Endothelial cell of hepatic sinusoid (primary cell): ENCODE results near the gene BRAP.
"Not testable (repeated sequence)": the region's sequence is repeated elsewhere in the genome, so short reads cannot be mapped to it uniquely, and the experiment has no call there.

Source experiments
- in situ Hi-C: cut with HindIII; loops from 2 replicates; pipeline ENCODE4 v1.10.0; 2017; ENCODE audit warnings: low sequenced_read_pairs

Gene BRAP

GRCh38 chr12:111677186-111677585 lies 8.6 kb downstream of the BRAP start:
- in situ Hi-C loops: loop anchor here (5.0 to 10.0 kb wide), 2 partner anchors 85 to 172 kb away; no protein-coding TSS in a partner anchor

DNA sequence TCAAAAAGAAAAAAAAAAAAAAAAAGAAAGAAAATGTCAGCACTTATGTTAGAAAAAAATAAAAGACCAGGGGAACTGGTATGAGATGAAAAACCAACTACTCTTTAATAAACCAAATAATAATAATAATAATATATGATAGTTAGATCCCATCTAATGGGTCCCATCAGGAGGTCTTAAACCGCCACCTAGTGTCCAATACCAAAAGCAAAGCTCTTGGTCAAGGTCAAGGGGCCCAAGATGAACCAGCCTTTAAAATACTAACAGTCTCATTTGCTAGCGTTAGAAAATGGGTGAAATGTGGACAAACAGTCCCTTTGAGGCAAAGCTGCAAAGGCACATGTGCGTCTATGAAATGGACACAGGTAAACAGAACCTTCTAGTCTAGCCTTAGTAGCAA lies 12.3 kb downstream of the BRAP start:
- in situ Hi-C loops: loop anchor here (10.0 kb wide), 1 partner anchor 169 kb away; no protein-coding TSS in a partner anchor

DNA sequence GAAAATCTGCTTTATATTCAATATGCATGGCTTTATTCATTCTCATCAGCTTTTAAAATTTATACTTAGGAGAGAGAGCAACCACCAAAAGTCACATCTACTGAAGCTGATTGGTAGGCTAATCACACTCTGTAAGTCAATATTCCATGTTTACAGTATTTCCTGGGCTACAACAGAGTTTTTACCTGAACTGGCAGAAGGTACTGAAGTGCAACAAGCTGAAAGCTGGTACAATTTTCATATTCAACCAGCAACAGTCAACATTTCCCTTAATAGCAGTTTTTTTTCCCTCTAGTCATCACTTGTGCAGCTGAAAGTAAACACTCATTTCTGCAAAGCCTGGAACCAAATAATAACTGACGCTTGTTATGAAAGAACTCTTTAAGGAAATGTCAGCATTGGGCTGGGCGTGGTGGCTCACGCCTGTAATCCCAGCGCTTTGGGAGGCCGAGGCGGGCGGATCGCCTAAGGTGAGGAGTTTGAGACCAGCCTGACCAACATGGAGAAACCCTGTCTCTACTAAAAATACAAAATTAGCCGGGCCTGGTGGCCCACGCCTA lies 12.9 kb downstream of the BRAP start:
- in situ Hi-C loops: loop anchor here (10.0 kb wide), 1 partner anchor 168 kb away; no protein-coding TSS in a partner anchor

DNA sequence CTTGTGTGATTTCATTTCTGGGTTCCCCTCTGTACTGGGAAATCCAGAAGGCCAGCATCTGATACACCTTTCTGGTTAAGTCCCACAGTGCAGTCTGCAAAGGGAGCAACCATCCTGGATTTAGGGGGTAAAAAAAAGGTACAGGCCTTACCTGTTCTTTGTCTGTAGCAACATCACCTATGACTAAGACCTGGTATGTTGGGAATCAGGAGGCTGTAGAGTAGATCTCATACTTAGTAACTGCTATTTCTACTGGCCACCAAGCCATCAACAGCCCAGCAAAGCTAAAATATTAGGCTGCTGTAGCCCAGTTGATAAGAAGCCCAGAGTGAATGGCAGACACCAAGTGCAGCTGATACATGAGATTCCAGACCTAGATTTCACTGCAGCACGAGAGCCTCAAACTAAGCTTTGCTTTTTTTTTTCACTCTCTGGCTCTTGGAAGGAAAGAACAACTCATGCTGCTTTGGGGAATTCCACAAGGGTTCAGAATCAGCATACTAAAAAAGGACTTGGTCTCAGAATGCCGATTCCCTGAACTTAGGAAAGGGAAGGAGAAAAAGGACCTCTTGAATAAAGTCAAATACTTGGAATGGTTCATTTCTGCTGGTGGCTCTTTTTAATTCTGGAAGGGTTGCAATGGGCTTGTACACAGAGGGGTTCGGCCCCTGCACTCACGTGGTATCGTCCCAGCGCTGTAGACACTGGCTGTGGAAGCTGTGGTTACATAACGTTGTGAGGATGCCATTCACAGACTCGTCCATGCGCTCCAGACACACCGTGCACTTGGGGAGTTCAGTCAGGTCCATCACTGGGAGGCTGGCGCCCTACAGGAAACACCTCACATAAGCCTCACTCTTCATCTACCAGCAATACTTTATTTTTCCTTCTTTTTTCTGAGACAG lies 20.5 kb downstream of the BRAP start:
- in situ Hi-C loops: no loop called here

GRCh38 chr12:111664499-111664898 lies 21.3 kb downstream of the BRAP start:
- in situ Hi-C loops: no loop called here

DNA sequence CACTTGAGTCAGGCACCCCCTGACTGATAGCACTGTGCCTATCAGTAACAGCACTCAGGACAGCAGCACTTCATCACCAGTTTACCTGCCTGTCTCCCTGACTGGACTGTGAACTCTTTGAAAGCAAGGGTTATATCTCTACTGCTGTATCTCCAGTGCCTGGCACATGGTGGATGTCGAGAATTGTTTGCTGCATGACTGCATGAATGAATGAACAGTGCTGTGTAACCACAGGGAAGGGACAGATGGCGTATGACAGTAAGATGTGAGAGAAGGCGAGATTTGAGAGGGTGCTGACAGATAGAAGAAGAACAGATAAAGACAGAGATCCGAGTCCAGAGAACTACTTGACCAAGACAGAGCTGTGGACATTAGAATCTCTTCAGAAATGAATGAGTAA lies 29.7 kb downstream of the BRAP start:
- in situ Hi-C loops: no loop called here

- in situ Hi-C loops: no loop called here
Observed at GRCh38 chr12:111655356-111655755, 30.4 kb downstream of the BRAP start.

DNA sequence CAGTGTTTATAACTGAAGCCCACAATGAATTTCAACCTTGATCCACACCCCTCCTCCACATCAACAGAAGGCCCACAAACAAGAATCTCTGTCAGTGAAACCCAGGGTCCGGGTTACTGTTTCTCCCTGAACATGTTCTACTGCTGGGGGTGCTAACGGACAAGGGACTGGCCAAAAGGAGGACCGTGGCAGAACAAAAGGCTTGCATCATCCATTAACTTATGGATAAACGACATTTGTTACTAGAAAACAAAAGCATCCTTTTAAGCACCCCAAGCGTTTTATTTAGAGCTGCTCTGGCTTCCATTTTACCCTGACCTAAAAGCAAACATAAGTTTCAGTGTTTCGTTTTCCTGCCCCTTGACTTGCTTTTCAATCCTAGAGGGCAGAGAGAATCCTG lies 32.2 kb downstream of the BRAP start:
- in situ Hi-C loops: no loop called here

DNA sequence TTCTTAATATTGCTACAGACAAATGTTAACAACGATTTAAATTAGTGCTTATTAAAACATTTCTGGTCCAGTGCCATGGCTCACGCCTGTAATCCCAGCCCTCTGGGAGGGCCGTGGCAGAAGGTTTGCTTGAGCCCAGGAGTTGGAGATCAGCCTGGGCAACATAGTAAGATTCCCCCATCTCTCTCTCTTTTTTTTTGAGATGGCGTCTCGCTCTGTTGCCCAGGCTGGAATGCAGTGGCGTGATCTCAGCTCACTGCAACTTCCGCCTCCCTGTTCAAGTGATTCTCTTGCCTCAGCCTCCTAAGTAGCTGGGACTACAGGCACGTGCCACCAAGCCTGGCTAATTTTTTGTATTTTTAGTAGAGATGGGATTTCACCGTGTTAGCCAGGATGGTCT lies 33.2 kb downstream of the BRAP start:
- in situ Hi-C loops: not testable (repeated sequence)

DNA sequence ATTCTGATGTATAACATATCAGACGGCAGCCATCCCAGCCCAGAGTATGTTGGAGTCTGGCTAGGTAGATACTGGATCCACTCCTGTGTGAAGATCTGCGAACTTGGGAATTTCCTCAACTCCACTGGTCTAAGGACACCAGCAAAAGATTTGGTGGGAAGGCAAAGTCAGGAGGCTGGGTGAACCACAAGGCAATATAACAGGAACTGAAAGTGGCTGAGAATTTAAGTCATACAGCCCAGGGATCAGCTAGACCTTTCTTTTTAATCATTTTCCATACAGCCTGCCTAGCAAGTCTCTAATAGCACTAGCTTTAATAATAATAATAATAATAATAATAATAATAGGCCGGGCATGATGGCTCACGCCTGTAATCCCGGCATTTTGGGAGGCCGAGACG lies 34.8 kb downstream of the BRAP start:
- in situ Hi-C loops: no loop called here

DNA sequence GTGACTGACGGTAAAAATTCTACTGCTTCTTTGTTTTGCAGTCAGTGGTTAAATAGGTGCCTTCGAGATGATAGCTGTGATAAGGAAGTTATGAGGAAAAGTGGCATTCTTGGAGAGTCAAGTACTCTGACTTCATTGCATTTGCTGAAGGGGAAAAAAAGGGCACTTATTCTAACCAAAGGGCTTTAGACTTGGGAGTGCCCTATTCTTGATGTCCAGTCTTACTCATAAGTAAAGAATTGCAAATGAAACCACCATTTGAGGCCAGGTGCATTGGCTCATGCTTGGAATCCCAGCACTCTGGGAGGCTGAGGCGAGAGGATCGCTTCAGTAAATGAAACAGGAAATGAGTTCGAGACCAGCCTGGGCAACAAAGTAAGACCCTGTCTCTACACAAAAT lies 40.3 kb downstream of the BRAP start:
- in situ Hi-C loops: no loop called here

DNA sequence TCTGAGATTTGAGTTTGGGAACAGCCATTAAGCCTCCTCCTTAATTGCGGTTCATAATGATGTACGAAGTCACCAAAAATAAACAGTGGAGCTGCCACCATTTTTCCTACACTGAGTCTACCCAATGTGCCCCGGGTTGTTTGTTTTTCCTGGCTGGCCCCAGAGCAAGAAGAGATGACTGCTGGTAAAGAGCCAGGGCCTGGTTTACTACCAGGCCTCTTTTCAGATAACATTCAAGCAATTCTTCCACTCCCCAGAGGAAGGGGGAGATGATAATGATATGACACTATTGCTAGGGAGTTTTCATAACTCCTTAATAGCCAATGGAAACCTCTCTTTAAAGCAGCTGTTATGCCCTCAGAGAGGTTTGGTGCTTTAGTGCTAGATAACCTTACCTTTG lies 42.3 kb downstream of the BRAP start:
- in situ Hi-C loops: no loop called here

DNA sequence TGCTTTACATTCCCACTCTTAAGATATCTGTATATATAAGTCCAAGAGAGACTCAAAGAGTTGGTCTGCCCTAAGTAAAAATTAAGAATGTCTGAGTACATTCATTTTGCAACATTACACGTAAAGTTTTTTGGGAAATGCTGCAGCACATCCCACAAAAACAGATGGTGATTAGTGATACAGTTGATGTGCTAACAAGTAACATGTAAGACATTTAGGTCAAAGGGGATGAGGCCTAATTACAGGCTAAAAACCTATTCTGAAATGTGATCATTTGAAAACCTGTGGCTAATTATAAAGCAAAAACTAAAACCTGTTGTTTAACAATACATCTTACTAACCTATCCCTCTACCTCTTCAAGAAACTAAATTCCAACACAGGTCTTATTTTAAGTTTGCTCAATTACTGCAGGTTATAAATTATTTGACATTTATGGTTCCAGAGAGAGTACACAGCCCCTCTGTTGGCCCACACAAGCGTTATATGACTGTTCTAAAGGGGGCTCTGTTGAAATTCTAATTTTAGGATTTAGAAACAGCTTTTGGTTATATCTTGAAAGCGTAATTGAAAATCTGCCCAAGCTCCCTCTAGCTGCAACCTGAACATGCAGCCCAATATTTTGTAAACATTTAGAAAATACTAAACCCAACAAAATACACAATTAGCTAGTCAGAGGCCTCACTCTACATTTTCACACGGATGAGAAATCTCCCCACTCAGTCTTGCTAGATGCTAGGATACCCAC lies 42.9 kb downstream of the BRAP start:
- in situ Hi-C loops: no loop called here

GRCh38 chr12:111640506-111640905 lies 45.2 kb downstream of the BRAP start:
- in situ Hi-C loops: no loop called here

- in situ Hi-C loops: no loop called here
Observed at GRCh38 chr12:111638556-111638955, 47.2 kb downstream of the BRAP start.

DNA sequence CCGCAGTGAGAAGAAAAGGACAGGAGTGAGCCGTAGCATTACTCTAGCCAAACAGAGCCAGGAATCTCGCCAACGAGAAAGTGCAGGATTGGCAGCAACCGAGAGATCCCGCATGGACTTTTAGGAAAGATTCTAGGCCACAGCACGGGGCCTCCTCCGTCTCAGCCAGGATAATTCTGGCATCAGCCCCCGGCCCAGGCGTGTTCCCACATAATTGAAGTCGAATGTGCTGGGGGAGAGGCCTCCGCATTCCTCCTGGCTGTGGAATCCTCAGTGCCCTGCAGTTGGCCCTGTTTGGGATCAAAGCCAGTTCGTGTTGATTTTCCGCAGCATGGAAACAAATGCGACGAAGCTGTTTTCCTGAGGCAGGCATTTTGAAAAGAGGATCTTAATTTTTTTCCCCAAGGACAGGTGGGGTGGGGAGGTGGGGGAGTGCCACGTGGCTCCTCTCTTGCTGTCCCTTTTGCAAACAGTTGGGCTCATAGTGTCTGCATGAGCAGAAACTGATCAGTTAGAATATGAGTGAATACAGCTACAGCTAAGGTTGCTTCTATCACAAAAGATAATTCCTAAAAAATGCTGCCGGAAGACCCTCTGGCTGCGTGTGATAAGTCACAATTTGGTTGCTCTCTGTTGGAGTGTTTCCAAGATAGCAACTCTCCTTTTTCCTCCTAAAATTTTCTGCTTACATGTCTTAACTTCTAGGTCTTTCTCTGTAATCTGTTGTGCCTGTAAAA lies 49.4 kb downstream of the BRAP start:
- in situ Hi-C loops: no loop called here

DNA sequence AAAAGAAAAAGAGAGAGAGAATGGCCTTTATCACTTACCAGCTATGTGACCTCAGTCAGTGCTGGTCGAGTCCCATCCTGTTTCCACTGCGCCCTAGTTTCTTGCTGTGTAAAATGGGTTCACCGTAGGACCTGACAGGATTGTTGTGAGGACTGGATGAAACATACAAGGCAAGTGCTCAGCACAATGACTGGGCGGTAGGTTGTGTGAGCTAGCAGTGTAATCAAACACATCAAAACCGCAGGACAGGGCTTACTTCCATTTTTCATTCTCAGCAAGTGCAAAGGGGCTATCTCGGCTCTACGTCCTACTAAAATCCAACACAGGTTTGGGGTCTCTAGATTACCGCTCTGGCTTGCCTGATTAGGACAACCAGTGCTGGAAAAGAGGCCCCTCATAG lies 50.2 kb downstream of the BRAP start:
- in situ Hi-C loops: no loop called here

- in situ Hi-C loops: no loop called here
Observed at GRCh38 chr12:111628505-111629260, 57.1 kb downstream of the BRAP start.

GRCh38 chr12:111626230-111626629 lies 59.5 kb downstream of the BRAP start:
- in situ Hi-C loops: no loop called here

DNA sequence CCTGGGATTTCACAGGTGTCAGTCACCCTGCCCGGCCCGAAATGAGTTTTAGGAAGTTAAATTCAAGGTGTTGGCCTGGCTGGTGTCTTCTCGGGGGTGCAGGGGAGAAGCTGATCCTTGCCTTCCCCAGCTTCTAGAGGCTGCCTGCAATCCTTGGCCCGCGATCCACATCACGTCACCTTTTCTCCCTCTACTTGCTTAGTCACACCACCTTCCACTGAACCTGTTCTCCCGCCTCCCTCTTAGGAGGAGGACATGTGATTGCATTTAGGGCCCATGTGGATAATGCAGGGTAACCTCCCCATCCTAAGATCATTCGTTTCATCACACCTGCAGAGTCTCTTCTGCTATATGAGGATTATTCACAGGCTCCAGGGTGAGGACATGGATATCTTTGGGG lies 61.2 kb downstream of the BRAP start:
- in situ Hi-C loops: no loop called here
